CD4-positive, alpha-beta T cell treated with Interleukin-1 beta for 1 hour (primary cell): ENCODE measurements around the gene GTPBP4.
A peak's percentile ranks its signal among the peaks of the same experiment; 100 is the strongest.

Source experiments
- DNase-seq, 2 donors: peaks; one replicate each; pipeline ENCODE4 v3.0.0-alpha.2; 2020 to 2022

GTPBP4 gene

DNA sequence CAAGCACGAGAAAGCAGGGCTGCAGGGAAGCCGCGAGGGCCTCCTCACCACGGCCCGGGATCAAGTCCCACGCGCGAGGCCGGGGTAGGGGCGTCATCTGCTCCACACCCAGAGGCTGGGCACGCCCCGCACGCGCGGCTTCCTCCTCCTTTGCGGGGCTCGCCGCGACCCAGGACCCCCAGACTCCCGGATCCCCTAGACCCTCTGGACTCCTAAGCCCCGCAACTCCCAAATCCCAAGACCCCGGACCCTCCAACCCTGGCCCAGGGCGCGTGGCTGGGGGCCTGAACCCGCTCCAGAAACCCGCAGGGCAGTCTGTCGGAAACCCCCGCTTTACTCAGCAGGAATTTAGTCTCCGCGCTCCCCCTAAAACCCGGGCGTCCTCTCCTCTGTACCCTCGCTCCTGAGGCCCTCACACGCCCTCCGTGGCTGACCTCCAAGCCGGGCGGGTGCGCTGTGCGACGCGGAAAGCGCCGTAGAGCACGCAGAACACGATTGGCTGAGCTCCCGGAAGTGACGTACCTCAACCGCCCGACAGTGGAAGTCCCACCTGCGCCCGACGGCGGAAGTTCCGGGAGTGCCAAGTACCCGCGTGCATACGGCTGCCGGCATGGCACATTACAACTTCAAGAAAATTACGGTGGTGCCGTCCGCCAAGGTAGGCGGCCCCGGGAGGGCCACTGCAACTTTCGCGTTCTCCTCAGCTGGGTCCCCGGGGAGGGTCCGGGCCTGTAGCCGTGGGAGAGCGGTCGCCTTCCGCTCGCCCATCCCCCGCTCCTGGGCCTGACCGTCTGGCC is at the start of gene GTPBP4:
Gene GTPBP4 (plus strand): TSS at position 565 of the 797 bp plus-strand sequence. CDS start 46 bp downstream, at position 611.
- DNase-seq: peak; percentile 96 to 97

DNA sequence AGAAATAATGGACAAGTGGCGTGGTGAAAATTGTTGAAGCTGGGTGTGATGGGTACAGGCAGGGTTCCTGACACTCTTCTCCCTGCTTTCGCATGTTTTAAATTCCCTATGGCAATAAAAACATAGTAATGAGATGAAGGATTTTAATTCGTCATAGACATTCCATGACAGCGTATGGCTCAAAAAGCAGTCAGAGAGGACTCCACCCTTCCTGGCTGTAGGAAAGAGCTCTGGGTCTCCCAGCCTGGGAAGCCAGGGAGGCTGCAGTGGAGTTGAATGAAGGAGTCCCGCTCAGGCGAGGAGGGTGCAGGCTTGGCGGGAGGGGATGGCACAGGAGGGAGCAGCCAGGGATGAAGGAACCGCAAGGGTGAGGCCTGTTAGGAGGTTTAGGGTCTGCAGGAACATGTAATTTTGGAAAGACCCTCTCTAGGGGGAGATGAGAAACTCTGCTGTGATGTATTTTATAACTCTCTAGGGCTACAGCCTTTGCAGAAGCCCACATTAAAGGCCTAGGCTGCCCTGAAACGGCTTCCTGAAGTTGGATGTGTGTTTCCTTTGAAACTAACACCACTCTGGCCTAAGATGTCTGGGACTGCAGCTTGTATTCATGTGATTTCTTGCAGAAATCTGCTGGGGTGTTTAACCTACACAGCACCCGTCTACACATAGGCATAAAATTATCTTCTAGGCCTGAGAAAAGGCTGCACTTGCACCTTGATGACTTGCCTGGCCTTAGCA is 49.1 kb upstream of the GTPBP4 start:
- no peak for DNase-seq

DNA sequence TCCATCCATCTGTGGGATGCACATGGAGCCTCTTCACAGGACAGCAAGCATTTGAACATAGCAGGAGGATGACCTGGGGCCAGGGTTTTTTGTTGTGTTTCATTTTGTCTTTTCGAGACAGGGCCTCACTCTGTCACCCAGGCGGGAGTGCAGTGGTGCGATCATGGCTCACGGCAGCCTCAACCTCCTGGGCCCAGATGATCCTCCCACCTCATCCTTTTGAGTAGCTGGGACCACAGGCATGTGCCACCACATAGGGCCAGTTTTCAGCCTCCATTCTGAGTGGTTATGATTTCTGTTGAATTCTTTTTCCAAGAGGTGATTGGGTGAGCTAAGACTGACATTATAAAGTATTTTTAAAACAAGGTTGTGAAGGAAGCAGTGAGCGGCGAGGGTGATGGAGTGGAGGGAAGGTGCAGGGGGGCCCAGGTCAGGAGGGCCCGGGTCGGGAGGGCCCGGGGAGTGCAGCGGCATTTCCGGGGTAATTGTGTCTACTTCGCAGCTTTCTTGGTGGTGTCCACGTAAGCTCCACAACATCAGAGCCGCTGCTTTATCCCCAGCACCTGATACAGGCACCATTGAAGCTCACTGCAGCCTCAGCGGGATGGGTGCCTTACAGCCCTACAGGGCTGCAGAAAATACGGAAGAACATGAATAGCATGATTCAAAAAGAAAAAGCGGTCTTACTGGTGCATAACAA is 44.8 kb upstream of the GTPBP4 start:
- DNase-seq: no peak

DNA sequence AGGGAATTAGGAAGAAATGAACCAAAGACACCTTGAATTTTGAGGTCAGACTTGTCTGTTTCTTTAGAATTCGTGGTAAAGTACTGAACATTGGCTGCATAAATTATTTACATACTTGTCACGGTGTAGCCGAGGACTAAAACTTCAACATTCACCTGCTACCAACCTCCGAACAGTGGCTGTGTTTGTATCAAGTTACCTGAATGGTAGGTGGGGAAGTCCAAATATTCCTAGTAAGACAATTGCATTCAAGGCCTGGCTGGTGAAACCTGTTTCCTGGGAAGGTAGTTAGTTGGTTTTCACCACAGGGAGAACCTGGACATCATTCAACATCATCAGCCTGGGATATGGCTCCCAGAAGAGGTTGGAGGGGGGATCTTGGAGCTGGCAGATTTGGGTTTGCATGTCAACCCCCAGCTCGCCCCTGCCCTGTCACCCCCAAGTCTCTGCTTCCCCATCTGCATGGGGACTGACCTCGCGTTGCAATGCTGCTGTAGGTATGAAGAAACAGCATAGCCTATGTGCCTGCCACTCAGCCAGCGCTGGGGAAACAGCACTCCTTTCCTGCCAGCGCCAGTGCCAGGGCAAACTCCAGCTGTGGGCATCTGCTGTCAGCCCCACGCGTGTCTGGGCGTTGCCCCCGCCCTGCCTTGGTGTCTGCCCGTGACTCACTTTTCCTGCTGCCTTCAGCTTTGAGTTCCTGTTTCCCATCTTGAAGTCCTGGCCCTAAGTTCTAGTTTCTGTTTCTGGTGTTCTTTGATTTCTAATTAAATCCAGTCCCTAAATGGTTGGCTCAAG is 44.0 kb upstream of the GTPBP4 start:
- peak; percentile 22 to 80 for DNase-seq

DNA sequence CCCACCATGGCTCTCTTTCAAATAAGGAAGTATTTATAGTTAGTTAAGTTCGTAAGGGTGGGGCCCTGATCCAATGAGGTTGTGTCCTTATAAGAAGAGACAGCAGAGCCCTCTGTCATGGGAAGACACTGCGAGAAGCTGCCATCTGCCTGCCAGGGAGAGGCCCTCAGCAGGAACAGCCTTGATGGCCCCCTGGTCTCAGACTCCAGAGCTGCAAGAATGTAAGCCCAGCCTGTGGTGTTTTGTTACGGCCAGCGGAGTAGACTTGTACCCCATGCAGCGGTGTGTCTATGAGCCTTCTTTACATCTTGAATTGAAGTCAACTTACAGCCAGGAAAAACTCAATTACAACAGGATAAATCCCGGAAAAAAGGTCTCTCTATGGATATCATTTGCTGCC is 42.5 kb upstream of the GTPBP4 start:
- no peak for DNase-seq

DNA sequence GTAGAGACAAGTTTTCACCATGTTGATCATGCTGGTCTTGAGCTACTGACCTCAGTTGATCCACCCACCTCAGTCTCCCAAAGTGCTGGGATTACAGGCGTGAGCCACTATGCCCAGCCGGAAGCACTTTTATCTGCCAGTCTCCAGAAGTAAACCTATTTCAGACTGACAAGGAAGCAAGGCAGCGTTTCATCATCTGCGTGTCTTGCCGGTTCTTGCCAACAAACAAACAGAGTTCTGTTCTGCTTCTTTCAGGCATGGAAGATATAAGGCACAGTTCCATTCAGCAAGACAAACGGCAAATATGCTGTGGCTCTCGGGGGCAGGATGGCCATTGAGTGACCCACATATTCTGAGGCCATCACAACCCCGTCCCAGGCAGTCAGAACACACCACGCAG is 41.2 kb upstream of the GTPBP4 start:
- DNase-seq: no peak

DNA sequence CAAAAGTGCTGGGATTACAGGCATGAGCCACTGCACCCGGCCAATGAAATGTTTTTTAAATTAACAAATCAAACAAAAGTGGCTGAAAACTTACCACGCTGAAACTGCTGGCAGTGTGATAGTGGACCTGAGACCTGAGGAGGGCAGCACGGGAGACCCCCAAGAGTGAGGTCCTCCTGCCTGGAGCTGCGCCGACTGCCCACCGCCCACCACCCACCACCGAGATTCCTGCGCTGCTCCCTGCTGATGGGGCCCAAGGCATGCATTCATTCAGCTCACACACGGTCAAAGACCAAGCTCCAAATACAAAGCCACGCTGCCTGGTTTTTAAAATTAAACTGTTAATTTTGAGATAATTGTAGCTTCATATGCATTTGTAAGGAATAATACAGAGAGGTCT is 40.4 kb upstream of the GTPBP4 start:
- DNase-seq: no peak

DNA sequence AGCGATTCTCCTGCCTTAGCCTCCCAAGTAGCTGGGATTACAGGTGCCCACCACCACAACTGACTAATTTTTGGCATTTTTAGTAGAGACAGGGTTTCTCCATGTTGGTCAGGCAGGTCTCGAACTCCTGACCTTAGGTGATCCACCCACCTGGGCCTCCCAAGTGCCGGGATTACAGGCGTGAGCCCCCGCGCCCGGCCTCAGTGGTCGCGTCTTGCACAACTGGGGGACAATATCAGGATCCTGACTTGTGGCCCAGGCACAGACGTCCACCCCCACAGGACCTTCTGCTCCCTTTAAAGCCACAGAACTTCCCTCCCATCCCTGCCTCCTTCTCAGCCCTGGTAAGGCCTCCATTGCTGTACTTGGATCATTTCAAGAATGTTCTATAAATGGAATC is 39.9 kb upstream of the GTPBP4 start:
- no peak for DNase-seq

DNA sequence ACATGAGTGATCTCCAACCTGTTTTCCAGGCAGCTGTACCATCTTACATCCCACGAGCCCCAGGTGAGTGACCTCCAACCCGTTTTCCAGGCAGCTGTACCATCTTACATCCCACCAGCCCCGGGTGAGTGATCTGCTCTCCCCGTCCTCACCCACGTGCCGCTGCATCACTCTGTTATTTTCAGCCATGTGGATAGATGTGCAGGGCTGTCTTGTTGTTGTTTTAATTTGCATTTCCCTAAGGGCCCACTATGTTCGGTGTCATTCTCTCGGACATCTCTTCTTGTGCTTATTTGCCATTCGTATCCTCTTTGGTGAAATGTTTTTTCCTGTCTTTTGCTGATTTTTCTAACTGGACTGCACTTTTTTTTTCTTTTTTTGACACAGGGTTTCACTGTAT is 38.8 kb upstream of the GTPBP4 start:
- no peak for DNase-seq

DNA sequence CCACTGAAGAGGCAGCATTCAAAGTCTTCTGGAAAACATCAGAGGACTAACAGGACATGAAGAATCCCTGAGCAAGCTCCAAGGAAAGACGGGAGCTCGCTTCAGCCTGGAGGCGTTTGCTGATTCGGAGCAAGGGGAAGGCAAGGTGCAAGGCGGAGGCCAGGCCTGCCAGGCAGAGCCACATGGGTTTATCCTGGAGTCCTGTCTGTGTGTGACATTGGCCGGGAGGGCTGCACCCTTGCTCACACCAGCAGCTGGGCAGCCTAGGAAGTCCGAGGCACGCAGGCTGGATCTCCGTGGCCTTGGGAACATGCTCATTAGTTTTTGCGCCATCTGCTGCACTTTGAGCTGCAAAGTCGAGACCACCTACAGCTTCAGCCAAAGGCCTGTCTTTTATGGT is 34.4 kb upstream of the GTPBP4 start:
- DNase-seq: no peak

DNA sequence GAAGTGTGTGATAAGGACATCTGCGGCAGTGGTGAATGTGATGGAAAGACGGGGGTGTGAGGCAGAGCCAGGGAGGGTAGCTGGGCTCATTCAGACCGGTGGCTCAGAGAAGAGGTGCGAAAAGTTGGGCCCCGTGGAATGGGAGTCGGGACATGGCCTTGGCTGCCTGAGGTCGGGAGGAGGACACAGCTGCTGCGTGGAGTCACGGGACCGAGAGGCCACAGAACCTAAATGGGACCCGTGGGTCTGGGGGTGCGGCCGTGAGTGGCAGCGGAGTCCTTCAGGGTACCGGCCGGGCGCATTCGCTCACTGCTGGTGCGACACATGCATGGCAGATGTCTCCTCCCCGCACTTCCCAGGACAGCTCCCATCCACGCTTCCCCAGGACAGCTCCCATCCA is 33.8 kb upstream of the GTPBP4 start:
- DNase-seq: no peak

DNA sequence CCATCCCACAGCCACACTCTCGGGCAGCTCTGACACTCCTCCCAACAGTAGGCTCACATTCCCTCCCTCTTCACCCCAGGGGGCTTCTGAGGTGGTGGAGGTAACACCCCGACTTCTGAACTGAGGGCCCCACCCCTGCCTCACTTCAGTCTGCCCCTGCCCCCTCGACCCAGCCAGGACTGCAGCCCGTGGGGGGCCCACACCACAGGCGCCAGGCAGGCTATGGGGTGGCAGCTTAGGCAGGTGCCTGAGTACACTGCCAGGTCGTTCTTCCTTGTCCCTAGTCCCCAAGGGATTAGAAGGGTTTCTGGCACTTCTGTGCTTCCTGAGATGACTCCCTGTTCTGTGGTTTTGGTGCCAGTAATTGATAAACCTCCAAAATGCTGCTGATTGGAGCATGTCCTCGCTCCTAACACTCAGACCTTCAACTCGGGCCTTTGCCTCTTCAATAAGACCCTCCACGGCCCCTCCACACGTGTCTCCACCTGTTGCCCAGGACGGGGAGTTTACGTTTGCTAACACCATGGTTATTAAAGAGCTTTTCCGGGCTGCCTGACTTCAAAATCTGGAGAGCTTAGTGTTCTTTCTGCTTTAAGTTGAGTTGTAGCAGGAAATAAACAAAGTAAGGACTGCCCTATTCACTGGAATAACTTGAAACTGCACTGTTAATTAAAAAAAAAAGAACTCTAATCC is 33.0 kb upstream of the GTPBP4 start:
- DNase-seq: no peak

DNA sequence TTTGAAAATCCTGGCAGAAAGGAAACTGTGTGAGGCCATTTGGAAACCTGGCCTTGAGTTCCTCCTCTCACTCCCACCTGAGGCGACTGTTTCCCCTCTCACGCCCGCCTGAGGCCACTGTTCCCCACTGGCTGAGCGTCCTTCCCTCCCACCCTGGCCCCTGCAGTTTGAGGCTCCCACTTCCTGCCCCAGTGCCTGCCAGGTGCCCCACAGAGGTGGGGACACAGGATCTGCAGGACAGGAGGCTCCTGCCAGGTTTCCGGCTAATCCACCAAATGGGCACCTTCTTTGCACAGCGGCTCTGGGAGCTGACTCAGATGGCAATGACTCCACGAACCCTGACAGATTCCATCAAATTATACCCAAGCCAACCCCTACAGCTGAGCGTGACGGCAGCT is 32.4 kb upstream of the GTPBP4 start:
- DNase-seq: no peak

DNA sequence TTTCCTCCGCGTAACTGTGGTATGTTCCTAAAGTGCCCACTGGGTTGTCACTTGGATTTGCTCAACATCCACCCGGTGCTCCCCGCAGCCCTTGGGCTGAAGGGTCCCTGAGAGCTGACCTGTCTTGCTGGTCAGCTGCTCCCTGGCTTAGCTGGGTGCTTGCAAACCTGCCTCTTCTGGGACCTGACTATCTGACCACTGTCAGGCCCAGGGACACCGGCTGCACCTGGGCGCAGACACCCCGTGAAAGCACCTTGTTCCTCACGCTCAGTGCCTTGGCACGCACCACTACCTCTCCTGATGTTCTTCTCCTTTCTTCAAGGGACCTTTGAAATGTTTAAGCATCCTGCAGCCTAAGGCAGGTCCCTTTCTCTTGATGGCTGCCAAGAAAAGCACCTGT is 30.1 kb upstream of the GTPBP4 start:
- no peak for DNase-seq

DNA sequence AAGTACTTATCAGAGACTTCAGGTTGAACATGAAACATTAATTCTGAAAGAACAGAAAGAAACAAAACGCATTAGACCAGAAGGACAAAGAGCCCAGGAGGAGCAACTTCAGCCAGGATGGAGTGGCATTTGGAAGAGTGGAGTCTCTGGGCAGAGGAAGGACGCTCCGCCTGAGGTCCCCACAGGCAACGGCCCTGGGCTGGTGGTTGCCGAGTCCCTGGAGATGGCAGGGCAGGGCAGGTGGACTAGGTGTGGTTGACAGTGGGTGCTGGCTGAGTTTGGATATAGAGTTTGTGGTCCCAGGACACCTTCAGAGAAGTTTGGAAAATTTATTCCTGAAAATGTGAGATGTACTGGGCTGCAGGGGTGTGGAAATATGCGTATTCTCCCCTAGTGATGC is 29.4 kb upstream of the GTPBP4 start:
- DNase-seq: no peak

DNA sequence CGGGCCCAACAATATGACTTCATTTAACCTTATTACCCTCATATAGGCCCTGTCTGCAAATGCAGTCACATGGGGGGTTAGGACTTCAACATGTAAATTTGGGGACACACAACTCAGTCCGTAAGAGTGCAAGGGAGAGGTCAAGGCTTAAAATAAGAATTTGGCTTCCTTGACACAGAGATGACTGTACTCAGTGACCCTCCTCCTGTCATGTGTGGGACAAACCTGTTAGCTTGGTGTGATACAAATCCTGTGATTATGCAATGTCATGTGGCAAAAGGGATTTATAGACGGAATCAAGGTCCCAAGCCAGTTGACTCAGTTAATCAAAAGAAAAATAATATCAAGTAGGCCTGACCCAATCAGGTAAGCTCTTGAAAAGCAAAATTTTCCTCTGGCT is 25.9 kb upstream of the GTPBP4 start:
- no peak for DNase-seq

DNA sequence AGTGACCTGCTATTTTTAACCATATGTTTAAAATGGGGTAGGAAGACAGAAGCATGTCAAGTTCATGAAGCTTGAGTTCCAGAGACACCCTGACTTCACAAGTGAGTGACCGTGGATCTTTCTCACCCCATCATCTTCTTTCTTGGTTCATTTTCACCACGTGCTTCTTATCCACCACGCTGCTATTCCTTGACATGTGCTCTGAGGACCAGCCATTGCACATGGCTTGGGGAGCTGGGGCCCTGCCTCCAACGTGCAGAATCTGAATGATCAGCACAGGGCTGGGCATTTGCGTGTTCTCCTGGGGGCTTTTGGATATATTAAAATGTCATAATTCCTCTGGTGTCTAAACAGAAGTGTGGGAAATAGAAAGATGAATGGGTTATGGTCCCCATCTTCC is 25.0 kb upstream of the GTPBP4 start:
- DNase-seq: no peak

DNA sequence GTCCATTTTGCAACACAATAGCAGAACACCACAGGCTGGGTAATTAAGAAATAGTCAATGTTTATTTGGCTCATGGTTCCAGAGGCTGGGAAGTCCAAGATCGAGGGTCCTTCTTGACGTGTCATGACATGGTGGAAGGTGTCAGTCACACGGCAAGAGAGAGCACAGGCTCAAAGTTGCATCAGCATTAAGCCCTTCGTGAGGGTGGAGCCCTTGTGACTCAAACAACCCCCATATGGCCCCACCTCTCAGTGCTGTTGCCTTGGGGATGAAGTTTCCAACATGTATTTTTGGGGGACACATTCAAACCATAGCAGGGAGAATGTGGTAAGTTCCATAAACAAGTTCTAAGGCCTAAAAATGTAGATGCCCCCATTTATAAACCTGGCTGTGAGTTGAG is 24.6 kb upstream of the GTPBP4 start:
- no peak for DNase-seq

DNA sequence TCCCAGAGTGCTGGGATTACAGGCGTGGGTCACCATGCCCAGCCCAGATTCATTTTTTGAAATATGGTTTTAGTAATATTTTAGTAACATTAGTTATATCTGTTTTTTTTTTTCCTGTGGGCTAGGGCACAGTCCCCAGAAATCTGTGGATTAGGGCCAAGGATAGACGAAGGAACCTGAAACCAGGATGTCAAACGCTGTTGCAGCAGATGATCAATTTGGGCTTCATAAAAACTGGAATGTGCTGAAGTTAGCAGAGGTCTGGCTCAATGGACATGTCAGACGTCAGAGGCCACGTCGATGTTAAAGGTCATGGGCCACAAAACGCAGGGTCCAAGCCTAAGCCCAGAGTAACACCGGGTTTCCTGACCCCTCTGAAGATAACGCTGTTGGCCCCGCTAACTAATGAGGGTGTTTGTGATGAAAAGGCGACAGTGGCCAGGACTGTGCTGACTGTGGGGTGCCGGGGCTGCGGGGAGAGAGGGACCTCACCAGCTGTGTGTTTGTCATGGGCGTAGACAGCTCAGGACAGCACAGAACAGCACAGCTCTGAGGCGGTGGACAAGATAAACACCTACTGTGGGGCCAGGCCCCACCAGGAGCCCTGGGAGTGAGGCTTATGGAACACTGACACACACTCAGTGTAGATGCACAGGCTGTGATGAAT is 23.8 kb upstream of the GTPBP4 start:
- no peak for DNase-seq

DNA sequence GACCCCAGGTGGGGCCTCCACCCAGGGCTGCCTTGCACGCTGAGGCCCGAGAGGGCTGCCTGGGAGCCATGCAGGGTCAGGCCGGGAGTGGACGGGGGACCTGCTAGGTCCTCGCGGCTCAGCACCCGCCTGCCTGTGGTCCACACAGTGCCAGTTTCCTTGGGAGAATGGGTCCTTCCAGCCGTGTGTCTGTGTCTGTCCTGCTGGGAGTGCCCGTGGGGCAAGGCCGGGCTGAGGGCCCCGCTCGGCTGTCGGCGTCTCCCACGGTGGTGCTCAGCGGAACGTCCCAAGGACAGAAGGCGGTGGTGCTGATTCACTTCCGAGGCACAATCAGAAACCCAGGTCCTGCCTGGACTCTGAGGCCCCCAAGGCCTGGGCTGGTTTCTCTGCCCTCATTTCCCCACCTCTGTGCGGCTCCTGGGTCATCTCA is 23.2 kb upstream of the GTPBP4 start:
- DNase-seq: no peak

DNA sequence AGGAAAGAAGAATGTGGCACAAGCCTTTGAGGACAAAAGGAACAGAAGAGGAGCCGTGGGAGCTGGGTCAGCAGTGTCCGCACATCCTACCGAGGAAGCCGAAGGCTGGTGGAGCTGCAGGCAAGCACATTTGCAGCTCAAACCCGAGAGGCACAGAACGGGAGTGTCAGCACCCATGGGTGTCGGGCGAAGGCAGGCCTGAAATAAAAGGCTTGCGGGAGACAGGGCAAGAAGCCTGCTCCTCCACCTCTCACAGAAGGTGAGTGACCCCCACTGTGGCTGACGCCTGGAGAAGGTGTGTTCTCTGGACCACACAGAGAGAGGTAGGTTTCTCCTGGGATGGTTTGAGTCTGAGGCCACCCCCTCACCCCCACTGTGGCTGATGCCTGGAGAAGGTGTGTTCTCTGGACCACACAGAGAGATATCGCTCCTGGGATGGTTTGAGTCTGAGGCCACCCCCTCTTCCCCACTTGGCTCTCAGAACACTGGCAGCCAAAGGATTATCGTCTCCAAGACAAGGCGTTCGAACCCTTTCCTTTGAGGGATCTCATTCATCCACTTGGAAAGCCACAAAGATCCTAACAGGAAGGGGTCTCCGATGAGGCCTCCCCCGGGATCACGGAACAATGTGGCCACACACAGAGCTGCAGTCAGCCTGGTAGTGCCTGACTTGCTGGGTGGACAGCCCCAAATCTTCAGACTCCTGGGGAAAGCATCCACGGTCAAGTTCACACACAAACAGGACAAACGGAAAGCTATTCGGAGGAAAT is 21.6 kb upstream of the GTPBP4 start:
- DNase-seq: no peak
